GM23338 (cell line): ENCODE results near the gene STRN3. TPM values are rescaled to one million over a fixed set of nuclear protein-coding genes. Genes with fewer than 3 reads are reported as not detected.

Source experiments
- ATAC-seq: fragments of 200-7000 bp; cut with Tn5 transposase; 3 replicates; pipeline ENCODE4 v1.9.1; 2020
- DNase-seq: peaks from one replicate; pipeline ENCODE4 v3.0.0-alpha.2; 2015; ENCODE audit warnings: low spot score
- H2AFZ ChIP-seq: fragments of 200-600 bp; sonication (generic); 2 replicates; pipeline ENCODE4 v1.8.0; 2016; ENCODE audit warnings: antibody characterized with exemption, mild to moderate bottlenecking, moderate library complexity
- H3F3A ChIP-seq: fragments of 200-600 bp; sonication (generic); replicated peaks from 2 replicates; pipeline ENCODE4 v1.8.0; 2017; ENCODE audit warnings: antibody characterized with exemption, mixed run types, low read depth
- H3K27ac ChIP-seq: fragments of 200-600 bp; sonication (generic); 2 replicates; pipeline ENCODE4 v1.6.1; 2016; ENCODE audit warnings: low read depth
- H3K27me3 ChIP-seq: fragments of 200-600 bp; sonication (generic); 2 replicates; pipeline ENCODE4 v1.8.0; 2016; ENCODE audit warnings: mild to moderate bottlenecking, mixed run types, moderate library complexity; ENCODE audit not compliant: insufficient read depth
- H3K36me3 ChIP-seq: fragments of 200-600 bp; sonication (generic); 2 replicates; pipeline ENCODE4 v1.8.0; 2016; ENCODE audit warnings: mild to moderate bottlenecking; ENCODE audit not compliant: insufficient read depth
- H3K4me1 ChIP-seq: fragments of 200-600 bp; sonication (generic); 2 replicates; pipeline ENCODE4 v1.8.0; 2016; ENCODE audit warnings: mild to moderate bottlenecking, moderate library complexity; ENCODE audit not compliant: insufficient read depth
- H3K4me2 ChIP-seq: fragments of 200-600 bp; sonication (generic); 2 replicates; pipeline ENCODE4 v1.7.1; 2017; ENCODE audit warnings: mixed run types
- H3K4me3 ChIP-seq: fragments of 200-600 bp; sonication (generic); 2 replicates; pipeline ENCODE4 v1.6.1; 2016; ENCODE audit warnings: mixed run types
- H3K79me2 ChIP-seq: fragments of 200-600 bp; sonication (generic); replicated peaks from 2 replicates; pipeline ENCODE4 v1.8.0; 2017; ENCODE audit warnings: mild to moderate bottlenecking; ENCODE audit not compliant: insufficient read depth
- H3K9me2 ChIP-seq: fragments of 200-600 bp; sonication (generic); 2 replicates; pipeline ENCODE4 v1.8.0; 2017; ENCODE audit not compliant: insufficient read depth
- H4K20me1 ChIP-seq: fragments of 200-600 bp; sonication (generic); replicated peaks from 2 replicates; pipeline ENCODE4 v1.8.0; 2017; ENCODE audit warnings: mild to moderate bottlenecking; ENCODE audit not compliant: insufficient read depth
- H3K27ac Mint-ChIP-seq: 2 replicates; pipeline ENCODE4 v1.8.0; 2020; ENCODE audit warnings: inconsistent platforms, mild to moderate bottlenecking, moderate library complexity, mixed read lengths
- H3K27me3 Mint-ChIP-seq: 3 replicates; pipeline ENCODE4 v1.8.0; 2022; ENCODE audit warnings: low read depth, mild to moderate bottlenecking, moderate library complexity, mixed read lengths, inconsistent platforms; ENCODE audit not compliant: insufficient read depth, poor library complexity
- H3K36me3 Mint-ChIP-seq: 3 replicates; pipeline ENCODE4 v1.8.0; 2021; ENCODE audit warnings: low read depth, mild to moderate bottlenecking, inconsistent platforms, moderate library complexity, mixed read lengths
- H3K4me1 Mint-ChIP-seq: 3 replicates; pipeline ENCODE4 v1.8.0; 2020; ENCODE audit warnings: mild to moderate bottlenecking, inconsistent platforms, mixed read lengths
- H3K4me3 Mint-ChIP-seq: 3 replicates; pipeline ENCODE4 v1.8.0; 2021; ENCODE audit warnings: moderate library complexity, mild to moderate bottlenecking, inconsistent platforms, mixed read lengths
- H3K9me3 Mint-ChIP-seq: 3 replicates; pipeline ENCODE4 v1.8.0; 2020; ENCODE audit warnings: moderate library complexity, mild to moderate bottlenecking, inconsistent platforms, mixed read lengths
- CREB1 ChIP-seq: fragments of 250-450 bp; sonication (Bioruptor Pico); IDR thresholded peaks from 2 replicates; pipeline ENCODE4 v1.5.0; 2020; ENCODE audit warnings: low read depth, mild to moderate bottlenecking, moderate library complexity
- ETS1 ChIP-seq: IDR thresholded peaks from 2 replicates; pipeline ENCODE4 v1.6.1; 2016; ENCODE audit warnings: antibody characterized with exemption
- EZH2phosphoT487 ChIP-seq: fragments of 200-600 bp; sonication (generic); IDR thresholded peaks from one replicate; pipeline ENCODE4 v1.8.1; 2018; ENCODE audit warnings: antibody characterized with exemption; ENCODE audit not compliant: unreplicated experiment
- JUNB ChIP-seq: IDR thresholded peaks from one replicate; pipeline ENCODE4 v1.6.1; 2016; ENCODE audit warnings: antibody characterized with exemption; ENCODE audit not compliant: unreplicated experiment
- NANOG ChIP-seq: IDR thresholded peaks from 2 replicates; pipeline ENCODE4 v1.6.1; 2016; ENCODE audit warnings: antibody characterized with exemption, borderline replicate concordance
- REST ChIP-seq: IDR thresholded peaks from one replicate; pipeline ENCODE4 v1.6.1; 2018; ENCODE audit warnings: antibody characterized with exemption; ENCODE audit not compliant: unreplicated experiment
- STAT1 ChIP-seq: IDR thresholded peaks from one replicate; pipeline ENCODE4 v1.6.1; 2016; ENCODE audit warnings: antibody characterized with exemption; ENCODE audit not compliant: unreplicated experiment
- ZNF114 ChIP-seq: fragments of 250-450 bp; sonication (Bioruptor Pico); IDR thresholded peaks from 2 replicates; pipeline ENCODE4 v1.5.0; 2020; ENCODE audit warnings: mild to moderate bottlenecking, moderate library complexity
- ZNF331 ChIP-seq: fragments of 250-450 bp; sonication (Bioruptor Pico); IDR thresholded peaks from 2 replicates; pipeline ENCODE4 v1.5.0; 2020; ENCODE audit warnings: low read depth, mild to moderate bottlenecking, moderate library complexity
- ZNF462 ChIP-seq: fragments of 250-450 bp; sonication (Bioruptor Pico); IDR thresholded peaks from 2 replicates; pipeline ENCODE4 v1.5.0; 2020; ENCODE audit warnings: mild to moderate bottlenecking, moderate library complexity
- polyA plus RNA-seq: library from polyadenylated mRNA; unstranded; fragments of >200 nt; fragmentation: Nextera tagmentation; extraction: Ambion mirVana; gene quantifications from 2 replicates; pipeline ENCODE4 v1.2.1, GENCODE V29; 2016
- total RNA-seq: library from RNA; depleted of rRNA; stranded (reverse); fragments of >200 nt; shearing (Covaris generic); gene quantifications from 2 replicates; pipeline ENCODE4 v1.2.3, GENCODE V29; 2014

The STRN3 gene
- total and polyA plus RNA-seq, 2 experiments from 2014 or later, result 35.0 to 40.6 TPM

GRCh38 chr14:30896435-30896834, 129.7 kb downstream of the STRN3 start:
- Histone ChIP-seq H3F3A (no peaks in the 10 kb centered on the region), H2AFZ (no peak overlapping the region), H3K27ac (no peak overlapping the region), H3K36me3 (peaks cover 6% of the 10 kb centered on the region; the same call in 1 of the 2 replicates), H3K79me2 (no peaks in the 10 kb centered on the region), H3K4me3 (no peak overlapping the region), H3K27me3 (no peaks in the 10 kb centered on the region), H4K20me1 (no peaks in the 10 kb centered on the region), H3K4me1 (peaks cover 7% of the 10 kb centered on the region; the same call in 1 of the 2 replicates), H3K9me2 (no peaks in the 10 kb centered on the region), H3K4me2 (no peak overlapping the region)
- Mint-ChIP-seq H3K36me3 (peaks cover 28% of the 10 kb centered on the region), H3K27ac (no peak overlapping the region), H3K9me3 (no peaks in the 10 kb centered on the region), H3K4me3 (no peak overlapping the region), H3K27me3 (peaks cover 3% of the 10 kb centered on the region), H3K4me1 (peaks cover 7% of the 10 kb centered on the region; the same call in 2 of the 3 replicates)
- no peak for ATAC-seq
- TF ChIP-seq STAT1 (no peak), ETS1 (no peak), REST (no peak), ZNF462 (CRISPR knock-in tag) (no peak), CREB1 (CRISPR knock-in tag) (no peak), JUNB (no peak), NANOG (no peak), ZNF114 (no peak), EZH2phosphoT487 (no peak), ZNF331 (no peak)
- no peak for DNase-seq
